OCI-LY7 (cell line): ENCODE data around the gene JPT2. TPM values are rescaled to one million over a fixed set of nuclear protein-coding genes. Genes with fewer than 3 reads are reported as not detected.

Source experiments
- BruUV-seq: library from RNA; stranded (reverse); fragments of 400-500 nt; replicated peaks from 2 replicates; lab custom pipeline; 2021; lab: Mats Ljungman, UMichigan
- CTCF ChIA-PET: fragments of 300-600 bp; sonication (Branson Sonifier 250); formaldehyde crosslinking; loops from one replicate; lab custom pipeline; 2022; ENCODE audit warnings: antibody characterized with exemption; ENCODE audit not compliant: unreplicated experiment; lab: Charles Lee
- POLR2A ChIA-PET: fragments of 300-600 bp; sonication (Branson Sonifier 250); formaldehyde crosslinking; loops from one replicate; lab custom pipeline; 2022; ENCODE audit warnings: antibody characterized with exemption; lab: Charles Lee
- DNase-seq: peaks from one replicate; pipeline ENCODE4 v3.0.0-alpha.2; 2015; ENCODE audit warnings: low spot score
- H2AFZ ChIP-seq: fragments of 200-600 bp; sonication (generic), shearing (Covaris generic); 2 replicates; pipeline ENCODE4 v1.6.1; 2014; ENCODE audit warnings: mild to moderate bottlenecking, antibody characterized with exemption, low read length, moderate library complexity
- H3K27ac ChIP-seq: fragments of 200-600 bp; sonication (generic); 2 replicates; pipeline ENCODE4 v1.5.1; 2014; ENCODE audit warnings: mixed run types, low read depth, mild to moderate bottlenecking, moderate library complexity, low read length, inconsistent platforms; ENCODE audit not compliant: poor library complexity, severe bottlenecking
- H3K36me3 ChIP-seq: fragments of 200-600 bp; sonication (generic); 2 replicates; pipeline ENCODE4 v1.6.1; 2014; ENCODE audit warnings: mild to moderate bottlenecking, antibody characterized with exemption, low read length, moderate library complexity, mixed read lengths; ENCODE audit not compliant: insufficient read depth
- H3K4me1 ChIP-seq: fragments of 200-600 bp; sonication (generic); 2 replicates; pipeline ENCODE4 v1.5.1; 2014; ENCODE audit warnings: mild to moderate bottlenecking, low read length; ENCODE audit not compliant: insufficient read depth, poor library complexity, severe bottlenecking
- H3K4me2 ChIP-seq: fragments of 200-600 bp; sonication (generic); 2 replicates; pipeline ENCODE4 v1.6.1; 2014; ENCODE audit warnings: mild to moderate bottlenecking, low read length
- H3K4me3 ChIP-seq: fragments of 200-600 bp; sonication (generic); 2 replicates; pipeline ENCODE4 v1.5.1; 2014; ENCODE audit warnings: mild to moderate bottlenecking, low read depth, low read length; ENCODE audit not compliant: poor library complexity, severe bottlenecking
- H3K79me2 ChIP-seq: fragments of 200-600 bp; sonication (generic); 2 replicates; pipeline ENCODE4 v1.6.1; 2016; ENCODE audit warnings: low read depth, mild to moderate bottlenecking, low read length, moderate library complexity, mixed read lengths; ENCODE audit not compliant: insufficient read depth
- H3K9me2 ChIP-seq: fragments of 200-600 bp; sonication (generic); 2 replicates; pipeline ENCODE4 v1.6.1; 2016; ENCODE audit warnings: mild to moderate bottlenecking, low read length, mixed read lengths; ENCODE audit not compliant: insufficient read depth
- H3K9me3 ChIP-seq: fragments of 200-600 bp; sonication (generic); 2 replicates; pipeline ENCODE4 v1.6.1; 2014; ENCODE audit warnings: mild to moderate bottlenecking, mixed run types, low read length, mixed read lengths
- H4K20me1 ChIP-seq: fragments of 200-600 bp; sonication (generic); 2 replicates; pipeline ENCODE4 v1.6.1; 2014; ENCODE audit warnings: mild to moderate bottlenecking, antibody characterized with exemption, low read length, moderate library complexity, mixed read lengths; ENCODE audit not compliant: insufficient read depth
- CTCF ChIP-seq: fragments of 200-600 bp; sonication (generic); conservative IDR thresholded peaks from 2 replicates; pipeline ENCODE4 v1.5.1; 2014; ENCODE audit warnings: mild to moderate bottlenecking, antibody characterized with exemption, low read length, moderate library complexity, mixed read lengths
- EZH2phosphoT487 ChIP-seq: fragments of 200-600 bp; sonication (generic); IDR thresholded peaks from 2 replicates; pipeline ENCODE4 v1.6.1; 2018; ENCODE audit warnings: low read depth, borderline replicate concordance, mild to moderate bottlenecking, mixed run types, antibody characterized with exemption, low read length, moderate library complexity, mixed read lengths
- intact Hi-C: fragments of 100-400 bp; cut with micrococcal nuclease; formaldehyde crosslinking; loops from one replicate; pipeline ENCODE4 v1.10.0; 2022; ENCODE audit not compliant: unreplicated experiment
- total RNA-seq, 2 experiments: library from RNA; depleted of rRNA in 1 of 2; stranded (reverse); fragments of >200 nt in 1 of 2; shearing (Covaris generic) in 1 of 2; gene quantifications; 2 replicates each; pipeline ENCODE4 v1.2.3, GENCODE V29; 2014 to 2022

JPT2 gene
- total RNA-seq, 2 experiments from 2014 or later: 67.4 to 75.2 TPM

DNA sequence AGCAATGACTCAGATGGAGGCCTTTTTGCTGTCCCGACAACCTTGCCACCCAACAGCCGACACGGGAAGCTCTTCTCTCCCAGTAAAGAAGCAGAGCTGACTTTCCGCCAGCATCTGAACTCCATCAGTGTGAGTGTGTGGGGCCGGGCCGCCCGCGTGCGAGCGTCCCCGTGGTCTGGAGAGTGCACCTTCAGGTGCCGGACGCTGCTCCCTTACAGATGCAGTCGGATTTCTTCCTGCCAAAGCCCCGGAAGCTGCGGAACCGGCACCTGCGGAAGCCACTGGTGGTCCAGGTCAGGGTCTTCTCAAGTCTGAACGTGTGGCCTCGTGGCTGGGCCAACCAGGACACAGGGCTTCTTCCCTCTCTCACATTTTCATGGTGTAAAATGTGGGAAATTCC lies 15.5 kb upstream of the JPT2 start:
- no peak overlapping the region for H3K4me3 ChIP-seq
- no peaks in the 10 kb centered on the region for H4K20me1 ChIP-seq
- POLR2A ChIA-PET: no interaction called here
- no peak overlapping the region for H3K27ac ChIP-seq
- no peak overlapping the region for H3K4me2 ChIP-seq
- H3K9me3 ChIP-seq: no peaks in the 10 kb centered on the region
- DNase-seq: no peak
- H3K9me2 ChIP-seq: no peaks in the 10 kb centered on the region
- CTCF ChIA-PET: no interaction called here
- intact Hi-C loops: no loop called here
- no peak overlapping the region for H2AFZ ChIP-seq
- no TSS peak for BruUV-seq
- no peaks in the 10 kb centered on the region for H3K4me1 ChIP-seq
- H3K79me2 ChIP-seq: no peaks in the 10 kb centered on the region
- TF ChIP-seq EZH2phosphoT487: no peak
- no peak for TF ChIP-seq CTCF
- H3K36me3 ChIP-seq: peaks cover 67% of the 10 kb centered on the region

DNA sequence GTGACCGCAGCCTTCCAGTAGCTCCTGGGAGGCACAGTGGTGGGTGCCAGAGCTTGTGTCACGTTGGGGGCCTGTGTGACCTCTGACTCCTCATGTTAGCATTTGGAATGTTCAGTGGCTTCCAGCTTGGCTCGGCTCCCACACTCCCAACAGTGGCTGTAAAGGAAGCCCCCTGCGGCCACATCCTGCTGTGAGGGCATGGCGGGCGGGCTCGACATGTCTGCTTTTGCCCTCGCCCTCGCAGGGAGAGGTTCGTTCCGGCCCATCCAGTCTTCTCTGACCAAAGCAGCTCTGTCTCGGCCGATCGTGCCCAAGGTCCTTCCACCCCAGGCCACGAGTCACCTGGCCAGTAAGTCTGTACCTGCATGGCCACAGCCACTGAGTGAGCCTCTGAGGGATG lies 12.2 kb upstream of the JPT2 start:
- POLR2A ChIA-PET: no interaction called here
- H3K4me1 ChIP-seq: no peaks in the 10 kb centered on the region
- H3K4me3 ChIP-seq: no peak overlapping the region
- H3K9me2 ChIP-seq: no peaks in the 10 kb centered on the region
- CTCF ChIA-PET: no interaction called here
- no TSS peak for BruUV-seq
- H2AFZ ChIP-seq: no peak overlapping the region
- no peak for DNase-seq
- H3K4me2 ChIP-seq: no peak overlapping the region
- intact Hi-C loops: no loop called here
- TF ChIP-seq CTCF (no peak), EZH2phosphoT487 (no peak)
- no peaks in the 10 kb centered on the region for H3K9me3 ChIP-seq
- no peak overlapping the region for H3K27ac ChIP-seq
- no peaks in the 10 kb centered on the region for H4K20me1 ChIP-seq
- no peaks in the 10 kb centered on the region for H3K79me2 ChIP-seq
- H3K36me3 ChIP-seq: peaks cover 86% of the 10 kb centered on the region

DNA sequence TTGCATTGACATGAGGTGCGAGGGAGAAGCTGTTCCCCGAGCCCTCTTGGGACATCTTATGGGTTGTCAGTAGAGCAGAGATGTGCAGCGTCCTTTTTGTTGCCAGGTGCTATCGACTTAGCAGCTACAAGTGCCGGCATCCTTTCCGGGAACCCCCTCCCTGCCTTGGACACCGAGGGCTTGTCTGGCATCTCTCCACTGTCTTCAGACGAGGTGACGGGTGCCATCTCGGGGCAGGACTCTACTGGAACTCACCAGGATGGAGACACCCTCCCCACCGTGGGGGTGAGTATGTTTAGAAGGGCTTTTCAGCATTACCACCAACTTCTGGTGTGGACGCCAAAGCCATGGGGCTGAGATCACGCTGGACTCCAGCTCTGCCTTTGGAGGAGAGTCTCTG lies 11.8 kb upstream of the JPT2 start:
- H3K79me2 ChIP-seq: no peaks in the 10 kb centered on the region
- H3K36me3 ChIP-seq: peaks cover 91% of the 10 kb centered on the region
- ChIA-PET CTCF (no interaction called here), POLR2A (no interaction called here)
- BruUV-seq: no TSS peak
- H2AFZ ChIP-seq: no peak overlapping the region
- no peaks in the 10 kb centered on the region for H4K20me1 ChIP-seq
- no peak overlapping the region for H3K27ac ChIP-seq
- H3K4me3 ChIP-seq: no peak overlapping the region
- TF ChIP-seq EZH2phosphoT487 (no peak), CTCF (no peak)
- no peaks in the 10 kb centered on the region for H3K9me2 ChIP-seq
- H3K4me2 ChIP-seq: no peak overlapping the region
- intact Hi-C loops: no loop called here
- DNase-seq: no peak
- no peaks in the 10 kb centered on the region for H3K4me1 ChIP-seq
- no peaks in the 10 kb centered on the region for H3K9me3 ChIP-seq
